Measurements from ENCODE around the gene C9orf43.

C9orf43 gene

GRCh38 chr9:113409883-113410206 is 702 bp upstream of the C9orf43 start:
- no peak for DNase-seq (ENCODE audit: low spot score)
- no peak for TF ChIP-seq CTCF (IDR thresholded peaks at IDR 0.05; ENCODE audit: extremely low read depth, missing control alignments)

GRCh38 chr9:113416149-113416721 is 5.7 kb downstream of the C9orf43 start:
- no peak for TF ChIP-seq CTCF (IDR thresholded peaks at IDR 0.05; ENCODE audit: extremely low read depth, missing control alignments)
- DNase-seq (ENCODE audit: low spot score), result peak; percentile 78

- no peak for DNase-seq (ENCODE audit: low spot score)
- no peak for TF ChIP-seq CTCF (IDR thresholded peaks at IDR 0.05; ENCODE audit: extremely low read depth, missing control alignments)
Observed at GRCh38 chr9:113417370-113417769, 6.8 kb downstream of the C9orf43 start.

- DNase-seq (ENCODE audit: low spot score), result no peak
- no peak for TF ChIP-seq CTCF (IDR thresholded peaks at IDR 0.05; ENCODE audit: extremely low read depth, missing control alignments)
Observed at GRCh38 chr9:113421726-113422125, 11.2 kb downstream of the C9orf43 start.

GRCh38 chr9:113425072-113425471 is 14.5 kb downstream of the C9orf43 start:
- DNase-seq (ENCODE audit: low spot score), result no peak
- TF ChIP-seq CTCF (IDR thresholded peaks at IDR 0.05; ENCODE audit: extremely low read depth, missing control alignments), result no peak

- TF ChIP-seq CTCF (IDR thresholded peaks at IDR 0.05; ENCODE audit: extremely low read depth, missing control alignments), result no peak
- no peak for DNase-seq (ENCODE audit: low spot score)
Observed at GRCh38 chr9:113426701-113427100, 16.2 kb downstream of the C9orf43 start.

GRCh38 chr9:113427629-113428028 is 17.1 kb downstream of the C9orf43 start:
- no peak for TF ChIP-seq CTCF (IDR thresholded peaks at IDR 0.05; ENCODE audit: extremely low read depth, missing control alignments)
- DNase-seq (ENCODE audit: low spot score), result no peak

All from GM20000 (cell line).